ENCODE results near the gene GRM5.
"Not testable (repeated sequence)": the region's sequence is repeated elsewhere in the genome, so short reads cannot be mapped to it uniquely, and the experiment has no call there.

GRM5 gene

DNA sequence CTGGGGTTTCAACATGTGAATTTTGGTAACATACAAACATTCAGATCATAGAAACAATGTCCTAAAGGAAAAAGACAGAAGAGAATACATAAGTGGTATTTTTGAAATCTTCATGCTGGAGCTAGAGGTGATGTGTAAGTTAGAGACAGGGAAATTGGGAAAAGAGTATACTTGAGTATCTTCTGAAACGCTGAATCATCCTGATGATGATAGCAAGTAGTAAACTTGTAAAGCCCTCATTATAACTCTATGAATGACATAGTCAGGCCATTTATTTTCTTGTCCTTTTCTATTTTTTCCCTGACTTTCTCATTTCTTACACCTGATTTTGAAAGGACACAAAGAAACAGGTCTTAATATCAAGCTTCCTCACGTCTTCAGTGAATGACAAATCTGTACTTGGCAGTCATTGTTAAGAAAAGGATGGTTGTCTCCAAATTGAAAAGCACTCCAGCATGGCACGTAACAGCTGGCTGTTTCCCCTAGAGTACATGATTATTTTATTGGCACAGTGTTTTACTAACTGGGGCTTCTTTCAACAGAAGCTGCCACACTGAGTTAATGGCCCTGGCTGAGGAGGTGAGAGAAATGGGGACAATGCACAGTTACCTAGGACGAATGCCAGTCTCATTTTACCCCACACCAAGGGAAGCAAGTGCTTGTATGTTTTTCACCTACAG lies 587.5 kb downstream of the GRM5 start:
- in situ Hi-C loops (cut with HindIII; ENCODE audit: low sequenced_read_pairs): no loop called here
- TF ChIP-seq, protein P1, sequence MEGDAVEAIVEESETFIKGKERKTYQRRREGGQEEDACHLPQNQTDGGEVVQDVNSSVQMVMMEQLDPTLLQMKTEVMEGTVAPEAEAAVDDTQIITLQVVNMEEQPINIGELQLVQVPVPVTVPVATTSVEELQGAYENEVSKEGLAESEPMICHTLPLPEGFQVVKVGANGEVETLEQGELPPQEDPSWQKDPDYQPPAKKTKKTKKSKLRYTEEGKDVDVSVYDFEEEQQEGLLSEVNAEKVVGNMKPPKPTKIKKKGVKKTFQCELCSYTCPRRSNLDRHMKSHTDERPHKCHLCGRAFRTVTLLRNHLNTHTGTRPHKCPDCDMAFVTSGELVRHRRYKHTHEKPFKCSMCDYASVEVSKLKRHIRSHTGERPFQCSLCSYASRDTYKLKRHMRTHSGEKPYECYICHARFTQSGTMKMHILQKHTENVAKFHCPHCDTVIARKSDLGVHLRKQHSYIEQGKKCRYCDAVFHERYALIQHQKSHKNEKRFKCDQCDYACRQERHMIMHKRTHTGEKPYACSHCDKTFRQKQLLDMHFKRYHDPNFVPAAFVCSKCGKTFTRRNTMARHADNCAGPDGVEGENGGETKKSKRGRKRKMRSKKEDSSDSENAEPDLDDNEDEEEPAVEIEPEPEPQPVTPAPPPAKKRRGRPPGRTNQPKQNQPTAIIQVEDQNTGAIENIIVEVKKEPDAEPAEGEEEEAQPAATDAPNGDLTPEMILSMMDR (IDR thresholded peaks at IDR 0.05; ENCODE audit: low read depth, low read length): no peak
- DNase-seq (ENCODE audit: low read depth, low spot score): no peak
- no peak overlapping the region for H3K4me3 ChIP-seq (ENCODE audit: low read depth, low read length)

DNA sequence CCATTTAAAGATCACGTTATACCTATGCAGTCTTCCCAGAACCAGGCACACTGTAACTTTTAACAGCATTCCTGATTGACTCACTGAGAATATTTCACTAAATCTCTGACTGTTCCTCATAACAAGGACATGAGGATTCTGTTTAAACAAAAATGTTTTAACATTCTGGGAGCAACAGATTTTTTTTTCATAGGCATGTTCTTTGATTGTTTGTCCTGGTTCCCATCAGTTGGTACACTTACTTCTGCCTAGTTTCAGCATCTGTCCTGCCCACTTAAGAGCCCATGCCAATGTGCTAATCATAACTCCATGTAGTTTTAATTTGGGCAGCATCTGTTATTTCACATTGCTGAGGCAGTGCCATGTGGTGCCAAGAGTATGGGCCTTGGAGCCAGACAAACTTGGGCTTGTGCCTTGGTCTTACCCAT lies 589.8 kb downstream of the GRM5 start:
- no peak for DNase-seq (ENCODE audit: low read depth, low spot score)
- in situ Hi-C loops (cut with HindIII; ENCODE audit: low sequenced_read_pairs): no loop called here
- H3K4me3 ChIP-seq (ENCODE audit: low read depth, low read length): no peak overlapping the region
- TF ChIP-seq, protein P1 (IDR thresholded peaks at IDR 0.05; ENCODE audit: low read depth, low read length): no peak

GRCh38 chr11:88474655-88475054 lies 591.1 kb downstream of the GRM5 start:
- H3K4me3 ChIP-seq (ENCODE audit: low read depth, low read length): no peak overlapping the region
- DNase-seq (ENCODE audit: low read depth, low spot score): no peak
- TF ChIP-seq, protein P1 (IDR thresholded peaks at IDR 0.05; ENCODE audit: low read depth, low read length): no peak
- in situ Hi-C loops (cut with HindIII; ENCODE audit: low sequenced_read_pairs): no loop called here

- in situ Hi-C loops (cut with HindIII; ENCODE audit: low sequenced_read_pairs): no loop called here
- no peak overlapping the region for H3K4me3 ChIP-seq (ENCODE audit: low read depth, low read length)
- DNase-seq (ENCODE audit: low read depth, low spot score): no peak
- TF ChIP-seq, protein P1 (IDR thresholded peaks at IDR 0.05; ENCODE audit: low read depth, low read length): no peak
Measured at GRCh38 chr11:88469561-88470225, 596.1 kb downstream of the GRM5 start.

DNA sequence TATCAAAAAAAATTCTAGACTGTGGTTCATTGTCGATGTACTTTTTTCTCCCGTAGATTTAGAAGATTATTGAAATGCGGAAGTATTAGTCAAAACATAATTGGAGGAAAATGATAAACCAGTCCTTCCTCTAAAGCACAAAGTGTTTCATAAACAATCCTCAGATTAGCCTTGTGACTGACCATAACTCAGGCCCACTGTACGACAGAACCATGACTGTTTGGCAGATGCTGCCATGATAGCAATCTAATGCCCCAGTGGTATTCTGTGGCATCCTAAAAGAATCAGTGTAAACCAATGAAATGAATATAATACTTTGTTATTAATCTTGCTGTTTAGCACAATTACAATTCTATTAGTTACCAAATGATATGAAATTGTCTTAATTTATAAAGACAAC lies 601.3 kb downstream of the GRM5 start:
- DNase-seq (ENCODE audit: low read depth, low spot score): no peak
- no peak overlapping the region for H3K4me3 ChIP-seq (ENCODE audit: low read depth, low read length)
- TF ChIP-seq, protein P1 (IDR thresholded peaks at IDR 0.05; ENCODE audit: low read depth, low read length): no peak
- in situ Hi-C loops (cut with HindIII; ENCODE audit: low sequenced_read_pairs): no loop called here

- H3K4me3 ChIP-seq (ENCODE audit: low read depth, low read length); DNase-seq (ENCODE audit: low read depth, low spot score); in situ Hi-C loops (cut with HindIII; ENCODE audit: low sequenced_read_pairs): not testable (repeated sequence)
Measured at GRCh38 chr11:88463301-88463700, 602.5 kb downstream of the GRM5 start.

DNA sequence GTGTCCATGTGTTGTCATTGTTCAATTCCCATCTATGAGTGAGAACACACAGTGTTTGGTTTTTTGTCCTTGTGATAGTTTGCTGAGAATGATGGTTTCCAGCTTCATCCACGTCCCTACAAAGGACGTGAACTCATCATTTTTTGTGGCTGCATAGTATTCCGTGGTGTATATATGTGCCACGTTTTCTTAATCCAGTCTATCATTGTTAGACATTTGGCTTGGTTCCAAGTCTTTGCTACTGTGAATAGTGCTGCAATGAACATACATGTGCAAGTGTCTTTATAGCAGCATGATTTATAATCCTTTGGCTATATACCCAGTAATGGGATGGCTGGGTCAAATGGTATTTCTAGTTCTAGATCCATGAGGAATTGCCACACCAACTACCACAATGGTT lies 607.7 kb downstream of the GRM5 start:
- DNase-seq (ENCODE audit: low read depth, low spot score); in situ Hi-C loops (cut with HindIII; ENCODE audit: low sequenced_read_pairs); H3K4me3 ChIP-seq (ENCODE audit: low read depth, low read length): not testable (repeated sequence)

All from astrocyte of the spinal cord (primary cell).